Measurements from ENCODE around the gene CAPN15. TPM values are rescaled to one million over a fixed set of nuclear protein-coding genes. Genes with fewer than 3 reads are reported as not detected.

CAPN15 gene
- total RNA-seq, 4 donors from 2014 or later = 22.3 to 37.8 (median 27.4) TPM

- no peak for TF ChIP-seq CTCF (IDR thresholded peaks at IDR 0.05 in 4 of 5, conservative IDR thresholded peaks at IDR 0.05 in 1 of 5)
- TF ChIP-seq POLR2A (IDR thresholded peaks at IDR 0.05) = no peak
- in situ Hi-C loops (cut with MboI; ENCODE audit: low sequenced_read_pairs in 4 of 4) (no loop called here), intact Hi-C loops (cut with DNase I; ENCODE audit: low total_unique reads) (no loop called here)
- no peak for ATAC-seq
- no peaks in the 10 kb centered on the region for H3K27me3 ChIP-seq
- DNase-seq = no peak
- no peak overlapping the region for H3K4me3 ChIP-seq
- H3K27ac ChIP-seq = peak overlapping the region in 2 of 4 donors; percentile 25 to 93
- no peaks in the 10 kb centered on the region for H3K9me3 ChIP-seq
- H3K4me1 ChIP-seq = peaks cover 32 to 36% of the 10 kb centered on the region in 2 donors
- peaks cover 0 to 16% of the 10 kb centered on the region in 2 donors for H3K36me3 ChIP-seq
Observed at GRCh38 chr16:537415-538335, 10.2 kb downstream of the CAPN15 start.

DNA sequence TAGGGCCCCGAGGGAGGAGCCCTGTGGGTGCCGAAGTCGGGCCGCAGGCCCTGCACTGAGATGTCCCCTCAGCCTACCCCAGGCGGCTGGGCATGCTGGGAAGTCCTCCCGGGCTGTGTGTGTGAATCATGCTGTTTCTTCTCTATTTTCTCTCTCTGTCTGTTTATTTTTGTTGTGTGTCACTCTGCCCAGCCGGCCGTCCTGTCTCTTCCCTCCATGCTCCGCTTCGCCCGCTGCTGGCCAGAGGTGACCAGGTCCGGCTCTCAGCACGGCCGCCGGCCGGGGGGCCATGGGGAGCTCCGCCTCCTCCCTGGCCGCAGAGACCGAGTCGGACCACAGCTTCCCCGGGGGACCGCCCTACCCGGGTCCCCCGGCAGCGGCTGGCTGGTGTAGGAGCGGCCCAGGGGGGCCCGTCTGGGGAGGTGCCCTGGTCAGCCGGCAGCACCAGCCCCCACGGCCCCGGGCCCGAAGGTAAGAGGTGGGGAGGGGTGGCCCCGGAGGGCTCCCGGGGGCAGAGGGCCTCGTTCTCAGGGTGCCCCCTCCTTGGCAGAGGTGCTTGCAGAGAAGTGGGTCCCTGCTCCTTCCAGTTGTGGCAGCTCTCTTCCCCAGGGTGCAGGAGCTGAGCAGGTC lies 12.5 kb downstream of the CAPN15 start:
- ATAC-seq = no peak
- in situ Hi-C loops (cut with MboI; ENCODE audit: low sequenced_read_pairs in 4 of 4) = no loop called here
- DNase-seq = no peak
- Histone ChIP-seq H3K27ac (no peak overlapping the region), H3K36me3 (peaks cover 0 to 16% of the 10 kb centered on the region in 2 donors), H3K9me3 (no peaks in the 10 kb centered on the region), H3K4me1 (peaks cover 11 to 17% of the 10 kb centered on the region in 2 donors), H3K27me3 (no peaks in the 10 kb centered on the region), H3K4me3 (no peak overlapping the region)
- TF ChIP-seq CTCF (IDR thresholded peaks at IDR 0.05 in 4 of 5, conservative IDR thresholded peaks at IDR 0.05 in 1 of 5) = no peak
- TF ChIP-seq POLR2A (IDR thresholded peaks at IDR 0.05) = no peak
- intact Hi-C loops (cut with DNase I; ENCODE audit: low total_unique reads) = no loop called here

DNA sequence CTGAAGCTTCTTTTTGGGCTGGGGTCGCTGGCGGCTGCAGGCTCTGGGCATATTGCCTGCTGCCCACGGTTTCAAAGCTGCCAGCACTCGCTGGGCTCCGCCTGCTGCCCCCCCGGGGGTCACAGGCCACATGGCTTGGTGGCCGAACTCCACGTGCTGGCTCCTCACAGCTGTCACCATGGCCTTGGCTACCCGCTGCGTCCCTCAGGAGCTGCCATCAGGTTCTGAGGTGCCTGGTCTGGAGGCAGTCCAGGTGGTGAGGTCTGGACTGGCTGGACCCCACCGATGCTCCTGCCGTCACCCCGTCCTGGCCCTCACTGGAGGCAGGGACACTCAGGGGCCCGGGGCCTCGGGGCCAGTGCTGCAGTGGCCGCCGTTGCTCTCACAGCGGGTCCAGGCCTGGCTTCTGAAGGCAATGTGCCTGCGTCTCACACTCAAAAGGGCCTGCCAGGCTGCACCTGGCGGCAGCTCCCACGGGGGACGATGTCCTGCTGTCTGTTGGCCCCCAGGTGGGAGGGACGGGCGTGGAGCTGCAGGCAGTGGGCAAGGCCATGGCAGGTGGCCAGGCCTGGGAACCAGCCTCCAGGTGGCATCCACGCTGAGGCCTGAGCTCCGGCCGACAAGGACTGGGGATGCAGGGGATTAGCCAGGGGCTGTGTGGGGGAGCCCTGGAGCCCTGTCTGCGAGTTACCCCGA lies 13.3 kb downstream of the CAPN15 start:
- Histone ChIP-seq H3K9me3 (no peaks in the 10 kb centered on the region), H3K4me3 (no peak overlapping the region), H3K27me3 (no peaks in the 10 kb centered on the region), H3K4me1 (peaks cover 4 to 10% of the 10 kb centered on the region in 2 donors), H3K27ac (no peak overlapping the region), H3K36me3 (peaks cover 0 to 16% of the 10 kb centered on the region in 2 donors)
- TF ChIP-seq POLR2A (IDR thresholded peaks at IDR 0.05) = no peak
- TF ChIP-seq CTCF (IDR thresholded peaks at IDR 0.05 in 4 of 5, conservative IDR thresholded peaks at IDR 0.05 in 1 of 5) = no peak
- ATAC-seq (peak in 1 of 2 donors; percentile 24), DNase-seq (no peak)
- intact Hi-C loops (cut with DNase I; ENCODE audit: low total_unique reads) (no loop called here), in situ Hi-C loops (cut with MboI; ENCODE audit: low sequenced_read_pairs in 4 of 4) (no loop called here)

- Histone ChIP-seq H3K27me3 (no peaks in the 10 kb centered on the region), H3K4me1 (peaks cover 0 to 6% of the 10 kb centered on the region in 2 donors), H3K9me3 (no peaks in the 10 kb centered on the region), H3K36me3 (peaks cover 0 to 15% of the 10 kb centered on the region in 2 donors), H3K27ac (no peak overlapping the region), H3K4me3 (no peak overlapping the region)
- in situ Hi-C loops (cut with MboI; ENCODE audit: low sequenced_read_pairs in 4 of 4) = no loop called here
- TF ChIP-seq CTCF (IDR thresholded peaks at IDR 0.05 in 4 of 5, conservative IDR thresholded peaks at IDR 0.05 in 1 of 5) (no peak), POLR2A (IDR thresholded peaks at IDR 0.05) (no peak)
- ATAC-seq (no peak), DNase-seq (no peak)
- intact Hi-C loops (cut with DNase I; ENCODE audit: low total_unique reads) = no loop called here
Observed at GRCh38 chr16:543301-544164, 16.0 kb downstream of the CAPN15 start.
